B cell (primary cell): ENCODE data around the gene DCAKD.

ENCODE experiments used
- EZH2 ChIP-seq: IDR thresholded peaks from 2 replicates; pipeline ENCODE4 v1.6.1; 2012; ENCODE audit warnings: borderline replicate concordance, low read depth, mild to moderate bottlenecking, moderate library complexity, low read length; ENCODE audit not compliant: insufficient read depth, poor library complexity, severe bottlenecking
- TF ChIP-seq, protein P1 (sequence below): fragments of 200-600 bp; IDR thresholded peaks from one replicate; pipeline ENCODE4 v1.8.0; 2022; ENCODE audit warnings: antibody characterized with exemption, mild to moderate bottlenecking

DNA sequence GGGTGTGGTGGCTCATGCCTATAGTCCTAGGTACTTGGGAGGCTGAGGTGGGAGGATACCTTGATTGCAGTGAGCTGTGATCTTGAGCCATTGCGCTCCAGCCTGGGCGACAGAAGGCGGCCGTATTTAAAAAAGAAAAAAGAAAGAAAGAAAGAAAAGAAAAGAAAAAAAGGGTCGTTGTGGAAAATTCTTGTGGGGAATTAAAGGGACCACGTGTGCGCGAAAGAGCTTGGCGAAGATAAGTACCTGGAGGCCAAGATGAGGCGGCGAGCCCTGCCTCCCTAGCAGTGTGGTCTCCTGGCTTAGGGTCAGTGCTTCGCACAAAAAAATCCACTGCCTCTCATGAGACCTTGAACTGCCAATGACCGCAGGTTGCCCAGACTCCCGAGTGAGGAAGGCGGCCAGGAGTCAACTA lies 9.0 kb upstream of the DCAKD start:
- TF ChIP-seq, protein P1, sequence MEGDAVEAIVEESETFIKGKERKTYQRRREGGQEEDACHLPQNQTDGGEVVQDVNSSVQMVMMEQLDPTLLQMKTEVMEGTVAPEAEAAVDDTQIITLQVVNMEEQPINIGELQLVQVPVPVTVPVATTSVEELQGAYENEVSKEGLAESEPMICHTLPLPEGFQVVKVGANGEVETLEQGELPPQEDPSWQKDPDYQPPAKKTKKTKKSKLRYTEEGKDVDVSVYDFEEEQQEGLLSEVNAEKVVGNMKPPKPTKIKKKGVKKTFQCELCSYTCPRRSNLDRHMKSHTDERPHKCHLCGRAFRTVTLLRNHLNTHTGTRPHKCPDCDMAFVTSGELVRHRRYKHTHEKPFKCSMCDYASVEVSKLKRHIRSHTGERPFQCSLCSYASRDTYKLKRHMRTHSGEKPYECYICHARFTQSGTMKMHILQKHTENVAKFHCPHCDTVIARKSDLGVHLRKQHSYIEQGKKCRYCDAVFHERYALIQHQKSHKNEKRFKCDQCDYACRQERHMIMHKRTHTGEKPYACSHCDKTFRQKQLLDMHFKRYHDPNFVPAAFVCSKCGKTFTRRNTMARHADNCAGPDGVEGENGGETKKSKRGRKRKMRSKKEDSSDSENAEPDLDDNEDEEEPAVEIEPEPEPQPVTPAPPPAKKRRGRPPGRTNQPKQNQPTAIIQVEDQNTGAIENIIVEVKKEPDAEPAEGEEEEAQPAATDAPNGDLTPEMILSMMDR, result no peak
- TF ChIP-seq EZH2, result no peak
